ENCODE measurements around the gene PREB.
"Not testable (repeated sequence)": the region's sequence is repeated elsewhere in the genome, so short reads cannot be mapped to it uniquely, and the experiment has no call there.

The PREB gene, protein sequence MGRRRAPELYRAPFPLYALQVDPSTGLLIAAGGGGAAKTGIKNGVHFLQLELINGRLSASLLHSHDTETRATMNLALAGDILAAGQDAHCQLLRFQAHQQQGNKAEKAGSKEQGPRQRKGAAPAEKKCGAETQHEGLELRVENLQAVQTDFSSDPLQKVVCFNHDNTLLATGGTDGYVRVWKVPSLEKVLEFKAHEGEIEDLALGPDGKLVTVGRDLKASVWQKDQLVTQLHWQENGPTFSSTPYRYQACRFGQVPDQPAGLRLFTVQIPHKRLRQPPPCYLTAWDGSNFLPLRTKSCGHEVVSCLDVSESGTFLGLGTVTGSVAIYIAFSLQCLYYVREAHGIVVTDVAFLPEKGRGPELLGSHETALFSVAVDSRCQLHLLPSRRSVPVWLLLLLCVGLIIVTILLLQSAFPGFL

DNA sequence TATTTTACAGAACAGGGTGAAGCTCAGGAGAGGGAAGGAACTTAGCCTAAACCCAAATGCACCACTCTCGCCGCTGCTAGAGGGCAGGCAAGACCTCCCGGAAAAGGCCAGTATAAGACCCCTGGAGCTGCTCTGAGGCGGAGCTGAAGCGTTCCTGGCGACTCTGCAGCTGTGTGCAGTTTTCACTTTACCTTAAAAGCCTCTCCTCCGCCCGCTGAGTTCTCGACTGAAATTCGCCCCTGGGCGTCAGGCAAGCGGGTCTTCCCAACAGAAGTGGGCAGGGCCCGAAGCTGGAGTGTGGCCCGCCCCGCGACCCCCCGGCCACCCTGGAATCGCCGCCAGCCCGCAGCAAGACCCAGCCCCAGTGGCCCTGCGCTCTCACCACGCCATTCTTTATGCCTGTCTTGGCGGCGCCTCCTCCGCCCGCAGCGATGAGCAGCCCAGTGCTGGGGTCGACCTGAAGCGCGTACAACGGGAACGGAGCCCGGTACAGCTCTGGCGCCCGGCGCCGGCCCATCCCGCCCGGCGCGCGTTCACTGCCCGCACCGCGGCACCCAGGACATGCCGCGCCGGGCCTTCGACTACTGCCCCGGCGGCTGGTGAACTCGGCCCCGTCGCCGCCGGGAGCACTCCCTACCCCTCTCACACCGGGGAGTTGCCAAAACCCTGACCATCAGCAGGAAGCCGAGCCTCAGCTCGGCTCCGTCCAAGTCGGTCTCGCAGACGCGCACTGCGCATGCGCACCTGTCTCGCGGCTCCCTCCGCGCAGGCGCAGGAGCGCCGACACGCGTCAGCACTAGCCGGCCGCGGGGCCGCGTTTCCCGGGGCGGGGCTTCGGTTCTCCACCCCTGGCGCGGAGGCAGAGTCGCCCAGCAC lies at the start of gene PREB:
TSS of gene PREB (minus strand) at position 732 of the 876 bp plus-strand sequence. CDS start at position 517, 215 bp downstream.
- DNase-seq (ENCODE audit: low read depth in 2 of 2): peak; percentile 94 to 98

DNA sequence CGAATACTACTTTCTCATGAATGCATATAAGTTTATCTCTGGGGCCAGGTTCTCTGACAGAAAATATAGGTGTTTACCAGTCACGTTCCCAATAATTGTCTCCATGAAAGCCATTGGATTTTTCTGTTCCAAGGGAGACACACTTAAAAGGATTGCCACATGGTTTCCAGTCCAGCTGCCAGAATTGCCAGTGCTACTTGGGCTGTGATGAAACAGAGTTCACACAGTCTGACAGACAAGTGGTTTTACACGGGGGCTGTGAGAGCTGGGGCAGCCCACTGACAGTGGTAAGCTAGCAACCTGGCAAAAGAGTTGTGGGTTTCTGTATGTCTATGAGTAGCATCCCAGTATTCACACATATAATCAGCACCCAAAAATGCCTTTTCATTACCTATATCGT lies 49.7 kb upstream of the PREB start:
- no peak for DNase-seq (ENCODE audit: low read depth in 2 of 2)

DNA sequence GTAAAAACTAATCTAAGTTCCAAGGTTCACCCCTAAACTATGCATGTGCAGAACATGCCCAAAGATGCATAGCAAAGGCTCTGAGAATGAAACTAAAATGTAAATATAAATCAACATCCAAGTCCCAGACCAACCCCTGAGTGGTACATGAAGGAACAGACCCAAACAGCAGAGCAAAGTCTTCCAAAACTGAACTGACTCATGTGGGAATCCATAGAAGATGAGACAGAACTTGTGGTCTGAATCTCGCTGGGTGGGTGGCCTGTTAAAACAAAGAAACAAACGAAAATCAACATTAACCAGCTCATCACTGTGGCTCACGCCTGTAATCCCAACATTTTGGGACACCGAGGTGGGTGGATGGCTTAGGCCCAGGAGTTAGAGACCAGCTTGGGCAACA lies 47.9 kb upstream of the PREB start:
- DNase-seq (ENCODE audit: low read depth in 2 of 2): no peak

DNA sequence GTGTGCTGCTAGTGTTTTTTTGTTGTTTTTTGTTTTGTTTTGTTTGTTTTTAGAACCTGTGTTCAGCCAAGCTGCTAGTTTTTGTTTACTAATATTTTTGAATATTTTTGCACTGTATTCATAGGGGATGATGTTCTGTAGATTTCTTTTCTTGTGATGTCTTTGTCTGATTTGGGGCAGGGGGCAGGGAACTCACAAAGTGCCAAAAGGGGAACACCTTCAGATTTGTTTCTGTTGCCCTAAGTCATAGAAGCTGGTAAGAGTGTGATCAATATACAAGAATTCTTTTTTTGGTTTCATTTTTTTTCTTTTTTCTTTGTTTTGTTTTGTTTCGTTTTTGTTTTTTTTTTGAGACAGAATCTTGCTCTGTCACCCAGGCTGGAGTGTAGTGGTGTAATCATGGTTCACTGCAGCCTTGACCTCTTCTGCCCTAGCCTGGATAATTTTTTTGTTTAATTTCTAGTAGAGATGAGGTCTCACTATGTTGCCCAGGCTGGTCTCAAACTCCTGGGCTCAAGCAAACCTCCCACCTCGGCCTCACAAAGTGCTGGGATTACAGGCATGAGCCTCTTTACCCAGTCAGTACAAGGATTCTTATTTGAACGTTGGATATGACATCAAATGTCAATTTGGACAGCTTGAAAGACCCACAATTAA lies 45.0 kb upstream of the PREB start:
- no peak for DNase-seq (ENCODE audit: low read depth in 2 of 2)

DNA sequence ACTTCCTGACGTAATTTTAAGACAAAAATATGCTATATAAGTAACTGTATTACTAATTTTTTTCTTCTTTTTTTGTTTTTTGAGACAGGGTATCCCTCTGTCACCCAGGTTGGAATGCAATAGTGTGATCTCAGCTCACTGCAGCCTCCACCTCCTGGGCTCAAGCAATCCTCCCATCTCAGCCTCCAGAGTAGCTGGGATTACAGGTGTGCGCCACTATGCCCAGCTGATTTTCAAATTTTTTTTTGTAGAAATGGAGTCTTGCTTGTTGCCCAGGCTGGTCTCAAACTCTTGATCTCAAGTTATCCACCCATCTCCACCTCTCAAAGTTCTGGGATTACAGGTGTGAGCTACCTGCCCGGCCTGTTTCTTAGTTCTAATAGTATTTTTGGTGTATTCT lies 44.0 kb upstream of the PREB start:
- no peak for DNase-seq (ENCODE audit: low read depth in 2 of 2)

DNA sequence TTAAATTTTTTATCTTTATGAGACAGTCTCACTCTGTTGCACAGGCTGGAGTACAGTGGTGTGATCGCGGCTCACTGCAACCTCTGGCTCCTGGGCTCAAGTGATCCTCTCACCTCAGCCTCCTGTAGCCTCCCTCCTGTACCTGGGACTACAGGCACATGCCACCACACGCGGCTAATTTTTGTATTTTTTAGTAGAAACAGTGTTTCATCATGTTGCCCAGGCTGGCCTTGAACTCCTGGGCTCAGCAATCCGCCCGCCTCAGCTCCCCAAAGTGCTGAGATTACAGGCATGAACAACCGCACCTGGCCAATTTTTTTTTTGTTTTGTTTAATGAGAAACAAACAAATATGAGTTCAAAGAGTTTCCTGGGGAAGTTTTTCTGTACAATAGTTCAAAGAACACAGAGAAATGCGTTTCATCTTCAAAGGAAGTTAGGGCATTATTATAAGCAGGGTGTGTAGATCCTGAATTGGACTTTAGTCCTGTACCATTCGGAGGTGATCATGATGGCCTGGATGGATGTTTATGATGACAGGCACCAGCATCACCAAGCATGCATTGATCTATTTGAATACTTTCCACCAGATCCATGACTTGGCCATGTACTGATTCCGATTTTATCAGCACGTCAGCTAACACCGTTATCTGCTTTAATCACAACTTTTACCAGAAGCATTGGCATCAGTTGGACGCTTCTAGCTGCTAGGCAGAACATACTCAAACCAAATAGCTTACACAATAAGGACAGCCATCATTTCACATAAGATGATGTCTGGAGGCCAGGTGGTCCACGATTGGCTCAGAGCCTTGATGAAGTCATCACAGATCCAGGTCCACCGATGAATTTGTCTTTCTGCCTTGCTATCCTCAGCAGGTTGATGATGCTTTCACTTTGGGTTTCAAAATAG lies 43.3 kb upstream of the PREB start:
- DNase-seq (ENCODE audit: low read depth in 2 of 2): no peak

DNA sequence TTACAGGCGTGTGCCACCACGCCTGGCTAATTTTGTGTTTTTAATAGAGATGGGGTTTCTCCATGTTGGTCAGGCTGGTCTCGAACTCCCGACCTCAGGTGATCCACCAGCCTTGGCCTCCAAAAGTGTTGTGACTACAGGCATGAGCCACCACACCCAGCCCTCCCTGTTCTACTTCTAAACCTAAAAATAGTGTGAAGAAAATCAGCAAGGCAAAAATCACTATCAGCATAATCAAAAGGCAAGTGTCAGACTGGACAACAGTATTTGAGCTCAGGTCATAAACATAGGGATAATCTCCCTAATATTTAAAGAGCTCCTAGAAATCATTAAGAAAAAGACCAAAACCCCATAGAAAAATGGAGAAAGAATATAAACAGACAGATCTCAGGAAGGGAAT lies 41.3 kb upstream of the PREB start:
- DNase-seq (ENCODE audit: low read depth in 2 of 2): not testable (repeated sequence)

DNA sequence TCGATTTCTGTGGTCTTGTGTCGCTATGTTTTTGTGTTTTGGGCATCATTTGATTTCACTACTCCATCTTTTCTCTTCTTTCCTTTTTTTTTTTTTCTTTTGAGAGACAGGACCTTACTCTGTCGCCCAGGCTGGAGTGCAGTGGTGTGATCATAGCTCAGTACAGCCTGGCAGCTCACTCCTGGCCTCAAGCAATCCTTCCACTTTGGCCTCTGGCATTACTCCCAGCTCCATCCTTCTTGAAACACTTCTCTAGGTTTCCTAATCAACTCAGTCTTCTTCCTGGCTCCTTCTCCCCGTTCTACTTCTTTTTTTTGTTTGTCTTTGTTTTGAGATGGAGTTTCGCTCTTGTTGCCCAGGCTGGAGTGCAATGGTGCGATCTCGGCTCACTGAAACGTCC lies 40.9 kb upstream of the PREB start:
- no peak for DNase-seq (ENCODE audit: low read depth in 2 of 2)

DNA sequence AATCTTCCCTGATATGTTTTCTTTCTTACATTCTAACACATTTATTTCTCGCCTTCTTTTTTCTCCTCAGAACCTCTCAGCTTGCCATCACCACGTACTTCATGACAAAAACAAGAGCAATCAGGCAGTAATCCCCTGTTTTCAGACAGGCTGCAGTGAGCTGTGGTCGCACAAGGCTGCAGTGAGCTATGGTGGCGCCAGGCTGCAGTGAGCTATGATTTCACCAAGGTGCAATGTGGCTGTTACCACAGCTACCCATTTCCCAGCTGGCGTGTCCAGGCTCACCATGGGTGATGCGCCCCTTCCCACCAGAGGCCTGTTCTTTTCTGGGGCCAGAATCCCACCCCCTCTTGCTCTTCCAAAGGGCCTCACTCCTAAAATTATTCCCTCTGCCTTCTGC lies 40.2 kb upstream of the PREB start:
- no peak for DNase-seq (ENCODE audit: low read depth in 2 of 2)

DNA sequence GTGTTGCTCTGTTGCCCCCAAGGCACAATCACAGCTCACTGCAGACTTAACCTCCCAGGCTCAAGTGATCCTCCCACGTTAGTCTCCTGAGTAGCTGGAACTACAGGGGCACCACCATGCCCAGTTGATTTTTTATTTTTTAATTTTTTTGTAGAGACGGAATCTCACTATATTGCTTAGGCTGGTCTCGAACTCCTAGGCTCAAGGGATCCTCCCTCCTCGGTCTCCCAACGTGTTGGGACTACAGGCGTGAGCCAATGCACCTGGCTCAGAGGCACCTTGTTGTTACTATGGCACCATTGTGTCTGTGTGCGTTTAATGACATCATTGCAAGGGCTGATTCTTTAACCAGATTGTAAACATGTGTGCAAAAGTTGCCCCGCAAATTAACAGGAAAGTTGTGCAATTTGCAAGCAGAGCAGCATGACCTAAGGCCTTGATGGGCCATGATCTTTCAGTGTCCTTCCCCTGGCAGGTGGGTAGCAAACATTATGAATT lies 37.0 kb upstream of the PREB start:
- no peak for DNase-seq (ENCODE audit: low read depth in 2 of 2)

DNA sequence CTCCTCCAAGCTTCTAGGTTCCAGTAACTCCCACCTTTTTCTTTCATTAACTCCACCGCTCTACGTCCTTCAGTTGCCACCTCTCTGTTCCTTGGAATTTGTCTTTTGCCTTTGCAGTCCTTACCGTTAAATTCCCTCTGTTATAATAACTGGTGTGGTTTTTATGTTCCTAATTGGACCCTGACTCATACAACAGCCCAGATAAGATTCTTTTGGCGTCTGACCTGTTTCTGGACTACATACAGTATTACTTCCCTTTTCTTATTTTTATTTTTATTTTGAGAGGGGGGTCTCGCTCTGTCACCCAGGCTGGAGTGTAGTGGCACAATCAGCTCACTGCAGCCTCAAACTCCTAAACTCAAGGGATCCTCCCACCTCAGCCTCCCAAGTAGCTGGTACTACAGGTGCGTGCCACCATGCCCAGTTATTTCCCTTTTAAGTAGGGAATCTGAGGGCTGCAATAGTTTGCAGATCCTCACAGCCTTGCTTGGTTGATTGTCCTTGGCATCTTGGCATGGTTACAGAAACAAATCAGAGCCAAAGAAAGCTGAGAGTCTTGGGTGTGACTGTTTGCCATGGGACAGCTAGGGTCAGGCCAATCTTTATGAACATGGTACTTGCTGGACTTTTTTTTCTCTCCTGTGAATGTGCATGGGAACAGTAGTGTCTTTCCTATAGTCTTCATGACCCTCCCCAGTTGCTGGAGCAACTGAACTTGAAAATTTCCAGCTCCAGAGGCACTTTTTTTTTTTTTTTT lies 36.3 kb upstream of the PREB start:
- DNase-seq (ENCODE audit: low read depth in 2 of 2): no peak

DNA sequence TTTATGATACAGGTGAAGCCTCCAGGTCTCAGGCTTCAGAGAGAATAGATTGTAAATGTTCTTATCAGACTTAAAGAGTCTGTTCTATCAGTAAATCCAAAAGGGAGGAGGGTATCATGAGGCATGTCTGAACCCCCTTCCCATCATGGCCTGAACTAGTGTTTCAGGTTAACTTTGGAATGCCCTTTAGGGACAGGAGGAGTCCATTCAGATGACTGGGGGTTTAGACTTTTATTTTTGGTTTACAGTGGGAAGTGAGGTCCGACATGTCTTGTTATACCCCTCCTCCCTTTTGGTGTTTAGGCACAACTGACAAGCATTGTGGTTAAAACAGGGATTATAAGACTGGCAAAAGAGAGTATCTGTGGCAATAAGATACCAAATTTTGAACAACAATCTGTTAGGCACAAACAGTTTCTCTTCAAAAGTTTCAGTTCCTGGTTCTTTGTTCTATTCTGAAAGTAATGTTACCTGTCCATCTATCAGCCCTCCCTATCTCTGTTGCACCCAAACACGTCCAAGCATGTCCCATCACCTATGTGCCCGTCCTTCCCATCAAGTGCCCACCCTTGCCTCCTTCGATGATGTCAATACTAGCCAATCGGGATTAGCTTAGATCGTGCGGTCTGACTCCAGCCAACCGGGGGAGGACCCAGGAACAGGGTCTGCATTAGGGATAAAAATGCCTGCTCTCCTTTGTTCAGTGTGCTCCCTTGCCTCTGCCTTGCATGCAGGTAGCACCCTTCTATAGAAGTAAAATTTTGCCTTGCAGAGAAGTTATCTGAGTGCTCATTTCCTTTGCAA lies 30.7 kb upstream of the PREB start:
- DNase-seq (ENCODE audit: low read depth in 2 of 2): no peak

DNA sequence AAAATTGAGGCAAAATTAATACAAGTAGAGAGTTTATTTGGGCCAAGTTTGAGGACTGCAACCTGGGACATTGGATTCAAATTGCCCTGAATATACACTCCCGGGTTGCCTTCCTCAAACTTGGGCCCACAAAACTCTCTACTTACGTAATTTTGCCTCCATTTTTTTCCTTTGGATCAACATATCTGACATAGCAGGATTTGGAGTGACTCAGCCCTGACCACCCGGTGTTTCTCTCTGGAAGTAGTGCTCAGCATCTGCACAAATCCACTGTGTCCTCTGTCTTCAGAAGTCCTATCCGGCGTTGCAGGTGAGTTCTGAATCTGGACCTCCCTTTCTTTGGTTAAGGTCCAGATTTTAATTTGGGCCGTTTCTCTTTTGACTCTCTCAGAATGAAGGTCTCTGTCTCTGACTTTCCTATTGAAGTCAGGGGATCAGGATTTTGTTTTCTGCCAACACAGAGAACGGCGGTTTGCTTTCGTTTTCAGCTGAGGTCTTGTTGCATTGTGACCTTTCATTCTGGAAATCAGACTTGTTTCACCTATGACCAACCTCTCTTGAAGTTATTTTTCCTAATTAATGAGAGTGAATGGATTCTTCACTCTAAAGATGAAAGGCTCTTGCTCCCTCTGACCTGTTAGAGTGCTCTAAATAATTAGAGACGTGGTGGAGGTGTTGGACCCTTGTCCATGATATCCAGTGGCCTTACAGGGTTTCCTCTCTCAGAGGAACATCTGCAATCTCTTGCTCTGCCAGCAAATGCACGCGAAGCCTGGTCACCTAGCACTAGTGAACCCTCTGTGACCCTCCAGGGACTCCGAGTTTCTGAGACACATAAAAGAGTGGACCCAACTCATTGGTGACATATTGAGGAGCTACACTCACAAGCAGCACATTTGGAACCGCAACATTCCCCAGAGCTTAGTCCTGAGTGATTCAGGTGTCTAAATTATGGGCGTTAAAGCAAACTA lies 28.0 kb upstream of the PREB start:
- DNase-seq (ENCODE audit: low read depth in 2 of 2): no peak

DNA sequence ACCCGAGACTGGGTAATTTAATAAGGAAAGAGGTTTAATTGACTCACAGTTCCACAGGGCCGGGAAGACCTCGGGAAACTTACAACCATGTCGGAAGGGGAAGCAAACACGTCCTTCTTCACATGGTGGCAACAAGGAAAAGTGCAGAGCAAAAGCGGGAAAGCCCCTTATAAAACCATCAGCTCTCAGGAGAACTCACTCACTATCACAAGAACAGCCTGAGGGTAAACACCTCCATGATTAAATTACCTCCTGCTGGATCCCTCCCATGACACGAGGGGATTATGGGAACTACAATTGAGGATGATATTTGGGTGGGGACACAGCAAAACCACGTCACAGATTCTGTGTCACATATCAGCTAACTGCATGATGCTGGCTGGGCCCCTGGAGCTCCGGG lies 25.8 kb upstream of the PREB start:
- no peak for DNase-seq (ENCODE audit: low read depth in 2 of 2)

DNA sequence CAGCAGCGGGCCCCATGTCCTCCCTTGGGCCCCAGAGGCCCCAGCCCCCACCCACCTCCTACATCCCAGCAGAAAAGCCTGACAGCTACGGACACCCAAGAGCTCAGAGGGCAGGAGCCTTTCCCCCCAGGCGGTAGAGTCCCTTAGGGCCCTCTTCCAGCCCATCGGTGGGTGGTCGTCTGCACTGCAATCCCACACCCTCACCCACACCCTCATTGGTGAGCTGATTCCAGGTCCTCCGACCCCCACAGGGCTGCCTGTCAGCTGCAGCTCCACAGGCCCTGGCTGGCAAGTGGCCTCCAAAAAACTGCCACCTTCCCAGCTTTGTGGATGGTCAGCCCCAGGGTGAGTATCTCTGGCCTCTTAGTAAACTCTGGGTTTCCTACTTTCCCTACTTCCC lies 24.8 kb upstream of the PREB start:
- no peak for DNase-seq (ENCODE audit: low read depth in 2 of 2)

DNA sequence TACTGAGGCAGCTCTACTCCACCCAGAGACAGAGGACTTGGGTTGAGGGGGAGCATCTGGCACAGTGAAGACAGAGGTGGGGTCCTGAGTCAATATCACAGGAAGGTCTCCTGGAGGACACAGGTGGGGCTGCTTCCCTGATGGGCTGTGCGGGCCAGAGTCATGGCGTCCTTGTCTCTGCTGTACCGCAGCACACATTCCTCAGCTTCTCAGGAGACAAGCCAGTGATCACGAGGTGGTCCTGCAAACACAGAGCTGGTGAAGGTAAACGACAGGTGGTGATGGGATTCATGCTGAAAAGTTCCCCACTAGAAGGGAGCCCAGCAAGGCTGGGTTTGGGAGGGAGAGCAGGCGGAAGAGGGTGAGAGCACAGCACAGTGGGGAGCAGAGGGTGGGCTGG lies 24.0 kb upstream of the PREB start:
- no peak for DNase-seq (ENCODE audit: low read depth in 2 of 2)

DNA sequence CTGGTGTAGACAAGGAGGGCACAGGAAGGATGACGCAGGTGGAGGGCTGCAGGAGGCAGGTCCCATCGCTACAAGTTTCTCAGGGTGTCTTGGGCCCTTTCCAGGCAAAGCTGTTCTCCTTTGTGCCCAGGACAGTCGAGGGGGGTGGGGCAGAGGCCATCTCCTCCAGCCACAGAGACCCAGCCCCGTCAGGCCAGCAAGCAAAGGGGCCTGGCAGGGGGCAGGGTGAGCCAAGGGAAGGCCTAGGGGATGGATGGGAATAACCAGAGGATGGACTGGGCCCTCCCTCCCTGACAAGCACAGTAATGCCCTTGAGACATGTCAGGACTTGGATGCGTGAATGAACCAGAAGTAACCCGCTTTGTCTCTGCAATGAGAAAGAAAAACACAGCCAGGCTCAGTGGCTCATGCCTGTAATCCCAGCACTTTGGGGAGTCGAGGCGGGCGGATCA lies 20.7 kb upstream of the PREB start:
- no peak for DNase-seq (ENCODE audit: low read depth in 2 of 2)

DNA sequence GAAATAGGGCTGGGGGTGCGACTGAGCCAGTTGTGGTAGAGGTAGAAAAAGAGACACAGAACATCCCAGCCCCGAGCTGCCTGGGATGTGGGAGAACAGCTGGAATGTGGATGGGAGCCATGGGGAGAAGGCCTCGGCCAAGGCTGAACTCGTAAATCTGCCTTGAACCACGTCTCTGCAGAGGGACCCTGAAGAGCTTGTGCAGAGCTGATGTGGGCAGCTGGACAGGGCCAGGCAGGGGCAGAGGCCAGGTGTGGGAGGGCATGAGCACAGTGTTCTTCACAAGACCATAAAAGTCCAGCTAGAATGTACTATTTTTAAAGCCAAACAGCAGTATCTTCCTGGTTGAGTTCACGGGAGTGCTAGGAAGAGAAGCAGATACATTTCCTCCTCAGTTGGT lies 20.1 kb upstream of the PREB start:
- DNase-seq (ENCODE audit: low read depth in 2 of 2): no peak
